Renal pelvis (tissue), 4 donors: Measurements from ENCODE around the gene HPGDS. TPM values are rescaled to one million over a fixed set of nuclear protein-coding genes. Genes with fewer than 3 reads are reported as not detected.

Source experiments
- DNase-seq: peaks from one replicate; pipeline ENCODE4 v3.0.0-alpha.2; 2013
- polyA plus RNA-seq, 3 donors: library from polyadenylated mRNA; unstranded; fragments of 120-200 nt; gene quantifications; one replicate each; pipeline ENCODE4 v1.2.1, GENCODE V29; 2013; ENCODE audit not compliant: insufficient read length in 3 of 3

HPGDS gene
- polyA plus RNA-seq, 3 donors: 2.9 to 5.0 (median 4.4) TPM

DNA sequence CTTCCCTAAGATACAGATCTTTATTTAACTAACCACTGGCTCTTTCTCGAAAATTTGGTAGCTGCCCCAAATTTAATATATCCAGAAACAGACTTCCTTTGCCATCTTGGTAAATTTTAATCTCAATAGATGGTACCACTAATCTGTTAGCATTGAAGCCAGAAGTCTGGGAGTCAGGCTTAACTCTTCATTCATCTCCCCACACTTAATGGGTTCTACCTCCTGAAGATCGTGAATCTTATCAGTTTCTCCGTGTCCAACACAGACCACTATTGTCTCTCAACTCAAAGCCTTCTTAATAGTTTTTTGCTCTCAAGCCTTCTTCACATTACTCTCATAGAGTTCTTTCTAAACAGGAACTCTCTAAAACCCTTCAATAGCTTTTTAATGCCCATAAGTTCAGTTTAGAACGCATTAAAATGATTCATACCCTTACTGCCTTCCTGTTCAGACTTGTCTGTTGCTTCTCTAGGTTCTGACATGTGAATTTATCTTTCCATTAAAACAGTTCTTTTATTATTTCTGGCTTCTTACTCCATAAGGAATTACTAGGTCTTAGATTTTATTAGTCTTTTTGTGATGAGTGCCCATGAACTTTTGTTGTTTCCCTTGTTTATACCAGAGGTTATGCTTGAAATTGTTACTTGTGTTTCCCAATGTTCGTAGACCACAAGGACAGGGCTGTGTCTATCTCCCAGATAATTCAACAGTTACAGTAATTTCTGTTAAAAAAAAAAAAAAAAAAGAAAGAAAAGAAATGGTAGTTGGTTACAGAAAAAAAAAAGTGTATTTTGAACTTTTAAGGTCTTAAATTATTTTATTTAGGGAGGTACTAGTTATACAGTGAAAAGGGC, 80.2 kb downstream of the HPGDS start:
- DNase-seq: no peak

DNA sequence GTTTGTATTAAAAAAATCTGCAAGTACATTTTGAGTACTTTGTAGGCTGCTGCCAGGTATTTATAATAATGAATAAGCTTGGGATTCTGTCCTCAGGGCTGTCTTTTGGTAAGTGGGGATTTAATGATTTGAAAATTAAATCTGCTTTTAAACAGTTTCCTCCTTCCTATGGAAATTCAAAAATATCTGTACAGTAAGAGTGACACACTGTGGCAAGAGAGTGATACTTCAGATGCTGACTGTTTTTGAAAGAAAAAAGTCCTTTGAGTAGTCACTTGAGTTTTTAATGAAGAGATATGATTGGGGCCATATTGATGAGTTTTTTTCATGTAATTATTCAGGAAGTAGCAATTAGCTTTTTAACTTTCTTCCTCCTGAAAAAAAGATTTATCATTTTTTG, 85.8 kb downstream of the HPGDS start:
- no peak for DNase-seq

GRCh38 chr4:94256144-94256783, 86.4 kb downstream of the HPGDS start:
- no peak for DNase-seq

DNA sequence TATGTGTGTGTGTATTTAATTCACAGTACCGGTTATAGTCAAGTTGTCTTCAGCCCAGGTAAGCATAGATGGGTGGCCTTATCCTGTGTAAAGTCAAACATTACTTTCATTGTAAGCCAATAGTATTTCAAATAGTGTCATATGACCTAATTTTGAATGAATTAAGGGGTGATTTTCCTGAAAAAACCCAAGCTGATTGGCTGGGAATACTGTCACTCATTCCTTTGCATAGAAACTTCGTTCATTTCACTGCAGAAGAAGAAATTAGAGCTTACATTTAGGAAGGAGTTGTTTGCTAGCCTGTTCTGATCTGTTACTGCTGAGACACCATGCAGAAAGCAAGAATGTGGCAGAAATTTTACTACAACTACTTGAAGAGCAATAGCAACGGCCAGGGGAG, 89.6 kb downstream of the HPGDS start:
- no peak for DNase-seq

DNA sequence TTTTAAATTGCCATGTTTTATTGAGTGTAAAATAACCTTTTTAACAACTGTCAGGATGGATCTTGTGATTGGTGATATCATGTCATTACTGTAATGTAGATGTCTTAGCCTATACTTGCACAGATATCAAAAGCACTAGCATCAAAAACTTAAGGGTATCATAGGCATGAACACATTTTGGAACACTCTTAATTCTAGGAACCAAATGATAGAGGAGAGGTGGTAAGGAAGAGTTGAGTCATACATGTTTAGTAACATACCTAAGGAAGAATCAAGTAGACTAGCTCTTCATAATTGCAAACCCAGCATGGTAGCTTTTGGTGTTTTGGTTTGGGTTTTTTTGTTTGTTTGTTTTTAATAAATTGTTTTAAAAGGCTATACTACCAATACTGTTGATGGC, 91.5 kb downstream of the HPGDS start:
- no peak for DNase-seq

Other genes starting within 250 kb of the HPGDS start
- gene SMARCAD1, start 135.0 kb downstream of the HPGDS start, polyA plus RNA-seq: 10 to 100 TPM; 52.8 to 62.3 (median 57.6) TPM
- gene PDLIM5, start 109.1 kb upstream of the HPGDS start, polyA plus RNA-seq: 10 to 100 TPM; 37.8 to 63.6 (median 50.9) TPM